Gastroesophageal sphincter (tissue), 4 donors: ENCODE data around the gene JARID2. TPM values are rescaled to one million over a fixed set of nuclear protein-coding genes. Genes with fewer than 3 reads are reported as not detected.

Experiments used
- ATAC-seq: fragments of 150-250 bp; one replicate; pipeline ENCODE4 v1.9.1; 2016; ENCODE audit warnings: mild to moderate bottlenecking, moderate library complexity
- H3K27ac ChIP-seq, 4 donors: fragments of 200-600 bp; sonication (generic) in 3 of 4; 1 replicate in 3 of 4; 2 replicates in 1 of 4; pipeline ENCODE4 v1.5.1; 2016 to 2019
- H3K27me3 ChIP-seq: fragments of 200-600 bp; sonication (generic); one replicate; pipeline ENCODE4 v1.5.1; 2019
- H3K36me3 ChIP-seq, 2 donors: fragments of 200-600 bp; sonication (generic); one replicate each; pipeline ENCODE4 v1.5.1; 2019; ENCODE audit warnings: control low read depth in 1 of 2
- H3K4me1 ChIP-seq, 3 donors: fragments of 200-600 bp; sonication (generic); 1 replicate in 2 of 3; 2 replicates in 1 of 3; pipeline ENCODE4 v1.5.1; 2016 to 2019; ENCODE audit warnings: control low read depth in 2 of 3
- H3K4me3 ChIP-seq, 2 donors: fragments of 200-600 bp; sonication (generic); one replicate each; pipeline ENCODE4 v1.5.1; 2019; ENCODE audit warnings: mild to moderate bottlenecking in 1 of 2, moderate library complexity in 1 of 2
- H3K9me3 ChIP-seq, 3 donors: fragments of 200-600 bp; sonication (generic); one replicate each; pipeline ENCODE4 v1.5.1; 2017 to 2019; ENCODE audit warnings: control low read depth in 2 of 3
- EP300 ChIP-seq: sonication (generic); formaldehyde crosslinking; IDR thresholded peaks from one replicate; pipeline ENCODE4 v1.6.1; 2017; ENCODE audit warnings: antibody characterized with exemption, mild to moderate bottlenecking
- POLR2A ChIP-seq, 2 donors: fragments of 450-650 bp; IDR thresholded peaks; one replicate each; pipeline ENCODE4 v1.6.1; 2017; ENCODE audit warnings: antibody characterized with exemption in 2 of 2, mild to moderate bottlenecking in 2 of 2, moderate library complexity in 1 of 2
- POLR2AphosphoS5 ChIP-seq: sonication (generic); formaldehyde crosslinking; IDR thresholded peaks from one replicate; pipeline ENCODE4 v1.6.1; 2017; ENCODE audit warnings: antibody characterized with exemption
- WGBS, 2 donors: methylation state at CpG; one replicate each; pipeline ENCODE4 v1.1.5; 2018; ENCODE audit warnings: low coverage in 1 of 2; 5-methylcytosine and 5-hydroxymethylcytosine counted together
- total RNA-seq, 4 donors: library from RNA; depleted of rRNA; stranded (reverse); fragments of >200 nt; gene quantifications; one replicate each; pipeline ENCODE4 v1.1.0, GENCODE V29; 2016
- TF ChIP-seq, protein P1 (sequence below), 4 experiments: fragments of 200-600 bp in 2 of 4; fragments of 450-650 bp in 2 of 4; sonication (generic) in 1 of 4; IDR thresholded peaks; one replicate each; pipeline ENCODE4 v1.5.1; 2017 to 2019; ENCODE audit warnings: antibody characterized with exemption in 4 of 4, mild to moderate bottlenecking in 2 of 4, moderate library complexity in 2 of 4

JARID2 gene
- total RNA-seq, 4 donors from 2014 or later: 6.8 to 12.3 (median 8.5) TPM

- Histone ChIP-seq H3K4me1 (peaks cover 9 to 67% (median 24%) of the 10 kb centered on the region in 3 donors), H3K27me3 (no peaks in the 10 kb centered on the region)
Observed at GRCh38 chr6:15404685-15404980, 158.8 kb downstream of the JARID2 start.

DNA sequence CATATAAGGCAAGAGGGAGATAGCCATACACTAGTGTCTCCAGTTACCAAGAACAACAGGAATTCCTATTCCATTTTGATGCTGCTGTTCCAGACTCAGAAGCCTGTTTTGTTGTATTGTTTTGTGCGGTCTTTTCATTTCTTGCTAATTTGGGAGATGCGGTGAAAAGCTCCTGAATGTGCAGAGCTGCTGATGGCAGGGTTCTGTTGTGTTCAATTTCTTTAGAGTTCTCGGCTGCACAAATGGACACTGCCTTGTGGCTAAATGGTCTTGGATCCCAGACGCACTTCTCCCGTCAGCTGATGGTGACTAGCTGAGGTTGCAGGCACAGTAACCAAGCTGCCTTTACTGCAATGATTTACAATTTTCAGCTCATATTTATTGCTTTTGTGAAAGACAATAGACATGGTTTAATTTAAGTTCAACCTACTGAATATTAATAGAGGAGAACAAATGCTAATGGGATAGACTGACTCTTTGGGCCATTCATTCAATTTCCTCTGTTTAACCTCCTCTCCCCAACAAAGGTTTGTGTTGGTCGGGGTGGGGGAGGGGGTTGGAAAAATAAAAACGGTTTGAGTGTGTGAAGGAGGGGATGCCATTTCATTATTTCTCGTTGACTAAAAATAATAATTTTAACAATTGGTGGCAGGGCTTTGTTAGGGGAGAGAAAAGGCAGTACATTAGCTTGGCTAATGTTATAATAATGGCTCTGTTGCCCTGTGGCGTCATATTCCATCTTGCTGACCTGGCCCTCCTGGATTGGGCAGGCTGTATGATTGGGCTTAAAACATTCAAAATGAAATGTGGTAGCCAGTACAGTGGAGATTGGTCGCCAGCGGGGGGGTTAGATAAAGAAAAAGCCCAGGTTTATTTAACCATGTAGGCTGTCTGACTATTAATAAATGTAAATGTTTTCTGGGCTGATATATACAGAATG is 159.5 kb downstream of the JARID2 start:
- TF ChIP-seq POLR2AphosphoS5 (no peak), POLR2A (IDR thresholded peaks at IDR 0.05) (no peak), EP300 (no peak)
- TF ChIP-seq, protein P1, sequence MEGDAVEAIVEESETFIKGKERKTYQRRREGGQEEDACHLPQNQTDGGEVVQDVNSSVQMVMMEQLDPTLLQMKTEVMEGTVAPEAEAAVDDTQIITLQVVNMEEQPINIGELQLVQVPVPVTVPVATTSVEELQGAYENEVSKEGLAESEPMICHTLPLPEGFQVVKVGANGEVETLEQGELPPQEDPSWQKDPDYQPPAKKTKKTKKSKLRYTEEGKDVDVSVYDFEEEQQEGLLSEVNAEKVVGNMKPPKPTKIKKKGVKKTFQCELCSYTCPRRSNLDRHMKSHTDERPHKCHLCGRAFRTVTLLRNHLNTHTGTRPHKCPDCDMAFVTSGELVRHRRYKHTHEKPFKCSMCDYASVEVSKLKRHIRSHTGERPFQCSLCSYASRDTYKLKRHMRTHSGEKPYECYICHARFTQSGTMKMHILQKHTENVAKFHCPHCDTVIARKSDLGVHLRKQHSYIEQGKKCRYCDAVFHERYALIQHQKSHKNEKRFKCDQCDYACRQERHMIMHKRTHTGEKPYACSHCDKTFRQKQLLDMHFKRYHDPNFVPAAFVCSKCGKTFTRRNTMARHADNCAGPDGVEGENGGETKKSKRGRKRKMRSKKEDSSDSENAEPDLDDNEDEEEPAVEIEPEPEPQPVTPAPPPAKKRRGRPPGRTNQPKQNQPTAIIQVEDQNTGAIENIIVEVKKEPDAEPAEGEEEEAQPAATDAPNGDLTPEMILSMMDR (IDR thresholded peaks at IDR 0.05): no peak
- H3K4me1 ChIP-seq: peaks cover 9 to 67% (median 24%) of the 10 kb centered on the region in 3 donors
- no peak overlapping the region for H3K4me3 ChIP-seq

More at GRCh38 chr6:15404685-15404980, 158.8 kb downstream of the JARID2 start:
- Histone ChIP-seq H3K36me3 (no peaks in the 10 kb centered on the region), H3K9me3 (no peaks in the 10 kb centered on the region), H3K27ac (no peak overlapping the region), H3K4me3 (no peak overlapping the region)
- TF ChIP-seq POLR2A (IDR thresholded peaks at IDR 0.05) (no peak), POLR2AphosphoS5 (no peak), EP300 (no peak)
- TF ChIP-seq, protein P1 (IDR thresholded peaks at IDR 0.05): no peak
- ATAC-seq: no peak

GRCh38 chr6:15406452-15406851 is 160.6 kb downstream of the JARID2 start:
- Histone ChIP-seq H3K4me1 (peaks cover 3 to 59% (median 17%) of the 10 kb centered on the region in 3 donors), H3K27ac (no peak overlapping the region), H3K9me3 (no peaks in the 10 kb centered on the region), H3K36me3 (no peaks in the 10 kb centered on the region), H3K4me3 (no peak overlapping the region), H3K27me3 (no peaks in the 10 kb centered on the region)
- ATAC-seq: no peak
- WGBS, 2 donors: 42 to 80% methylated on average over 1 of the region's 1 CpG
- TF ChIP-seq, protein P1 (IDR thresholded peaks at IDR 0.05): no peak
- TF ChIP-seq EP300: no peak
- TF ChIP-seq POLR2A (IDR thresholded peaks at IDR 0.05): no peak
- no peak for TF ChIP-seq POLR2AphosphoS5

More for the DNA sequence above, 159.5 kb downstream of the JARID2 start:
- WGBS, 2 donors: 90 to 93% methylated on average over 8 to 11 of the region's 11 CpGs
- no peak overlapping the region for H3K27ac ChIP-seq
- ATAC-seq: no peak
- H3K9me3 ChIP-seq: no peaks in the 10 kb centered on the region
- H3K36me3 ChIP-seq: no peaks in the 10 kb centered on the region
- no peaks in the 10 kb centered on the region for H3K27me3 ChIP-seq

GRCh38 chr6:15408008-15408407 is 162.1 kb downstream of the JARID2 start:
- TF ChIP-seq POLR2AphosphoS5: no peak
- TF ChIP-seq EP300: no peak
- Histone ChIP-seq H3K9me3 (no peaks in the 10 kb centered on the region), H3K36me3 (no peaks in the 10 kb centered on the region), H3K4me3 (no peak overlapping the region), H3K4me1 (peaks cover 0 to 44% (median 3%) of the 10 kb centered on the region in 3 donors), H3K27ac (no peak overlapping the region), H3K27me3 (no peaks in the 10 kb centered on the region)
- WGBS, 2 donors: 95 to 100% methylated on average over 4 to 5 of the region's 6 CpGs
- no peak for ATAC-seq

DNA sequence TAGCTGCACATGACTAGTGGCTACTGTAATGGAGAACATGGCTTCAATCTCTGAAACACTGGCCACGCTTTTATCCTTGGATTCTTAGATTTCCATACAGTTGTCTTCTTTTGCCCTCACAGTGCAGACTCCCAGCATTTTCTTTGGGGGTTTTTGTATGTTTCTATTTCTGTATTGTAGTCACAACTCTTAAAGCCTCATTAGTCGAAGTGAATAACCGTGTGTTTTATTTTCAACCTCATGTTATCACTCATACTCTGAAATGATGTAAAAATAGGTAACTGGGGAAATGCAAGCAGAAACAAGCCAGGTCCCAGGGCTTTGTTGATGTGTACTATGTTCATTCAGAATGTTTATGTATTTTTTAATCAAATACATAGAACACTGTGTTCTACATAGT is 162.9 kb downstream of the JARID2 start:
- Histone ChIP-seq H3K27me3 (no peaks in the 10 kb centered on the region), H3K4me3 (no peak overlapping the region), H3K36me3 (no peaks in the 10 kb centered on the region), H3K4me1 (peaks cover 0 to 39% (median 3%) of the 10 kb centered on the region in 3 donors), H3K9me3 (no peaks in the 10 kb centered on the region), H3K27ac (no peak overlapping the region)
- ATAC-seq: no peak
- no peak for TF ChIP-seq EP300
- no peak for TF ChIP-seq POLR2AphosphoS5
- TF ChIP-seq, protein P1 (IDR thresholded peaks at IDR 0.05): no peak
- no peak for TF ChIP-seq POLR2A (IDR thresholded peaks at IDR 0.05)
- WGBS, 2 donors: 62 to 75% methylated on average over 3 of the region's 3 CpGs
